Subcutaneous adipose tissue (tissue), 4 donors: ENCODE data around the gene ALOX15B. TPM values are rescaled to one million over a fixed set of nuclear protein-coding genes. Genes with fewer than 3 reads are reported as not detected.

Source experiments
- CTCF ChIP-seq: fragments of 450-650 bp; IDR thresholded peaks from one replicate; pipeline ENCODE4 v1.5.1; 2016; ENCODE audit warnings: low read depth, mild to moderate bottlenecking, control low read depth, antibody characterized with exemption, moderate library complexity
- total RNA-seq, 4 donors: library from RNA; depleted of rRNA; stranded (reverse); fragments of >200 nt; gene quantifications; one replicate each; pipeline ENCODE4 v1.1.0, GENCODE V29; 2016

ALOX15B gene
- total RNA-seq, 4 donors from 2014 or later, result 4.9 to 36.4 (median 10.9) TPM

- TF ChIP-seq CTCF, result no peak
These were observed 24.4 kb upstream of the ALOX15B start for GRCh38 chr17:8014558-8014850.

- TF ChIP-seq CTCF, result no peak
These were observed 23.5 kb upstream of the ALOX15B start for GRCh38 chr17:8015236-8015956.

GRCh38 chr17:8015957-8016631, 22.8 kb upstream of the ALOX15B start:
- no peak for TF ChIP-seq CTCF

- no peak for TF ChIP-seq CTCF
These were observed 22.0 kb upstream of the ALOX15B start for GRCh38 chr17:8016632-8017424.

- no peak for TF ChIP-seq CTCF
These were observed 20.4 kb upstream of the ALOX15B start for GRCh38 chr17:8018436-8018835.

GRCh38 chr17:8019166-8019565, 19.7 kb upstream of the ALOX15B start:
- no peak for TF ChIP-seq CTCF
